Transverse colon (tissue), 3 donors: ENCODE results near the gene LIN7B.

Experiments
- CTCF ChIP-seq, 5 experiments: fragments of 200-600 bp in 3 of 5; fragments of 450-650 bp in 2 of 5; sonication (generic) in 3 of 5; IDR thresholded peaks; 1 replicate in 2 of 5; 2 replicates in 3 of 5; pipeline ENCODE4 v1.5.1; 2016 to 2017; ENCODE audit warnings: antibody characterized with exemption in 5 of 5, inconsistent platforms in 3 of 5, mild to moderate bottlenecking in 2 of 5, moderate library complexity in 1 of 5
- EP300 ChIP-seq: sonication (generic); formaldehyde crosslinking; IDR thresholded peaks from one replicate; pipeline ENCODE4 v1.6.1; 2017; ENCODE audit warnings: antibody characterized with exemption, low read depth

- TF ChIP-seq CTCF (IDR thresholded peaks at IDR 0.05): no peak
- TF ChIP-seq EP300: no peak
These were observed 43.5 kb downstream of the LIN7B start, which contains the start of gene TRPM4 for GRCh38 chr19:49157445-49158224.
